BE2C (cell line): Measurements from ENCODE around the gene ALKBH2.
A peak's percentile ranks its signal among the peaks of the same experiment; 100 is the strongest.

Experiments
- DNase-seq: peaks from one replicate; pipeline ENCODE4 v3.0.0-alpha.2; 2020
- H3K27me3 ChIP-seq: fragments of 250-450 bp; sonication (Bioruptor Pico); 2 replicates; pipeline ENCODE4 v1.5.1; 2020; ENCODE audit warnings: mild to moderate bottlenecking
- H3K36me3 ChIP-seq: fragments of 250-450 bp; sonication (Bioruptor Pico); 2 replicates; pipeline ENCODE4 v1.5.1; 2020; ENCODE audit warnings: mild to moderate bottlenecking
- H3K4me1 ChIP-seq: fragments of 250-450 bp; sonication (Bioruptor Pico); 2 replicates; pipeline ENCODE4 v1.5.1; 2020
- H3K4me3 ChIP-seq: 2 replicates; pipeline ENCODE4 v1.5.1; 2011; ENCODE audit warnings: low read depth, low read length
- H3K9me3 ChIP-seq: fragments of 250-450 bp; sonication (Bioruptor Pico); 2 replicates; pipeline ENCODE4 v1.5.1; 2020
- TF ChIP-seq, protein P1 (sequence below): IDR thresholded peaks from 2 replicates; pipeline ENCODE4 v1.5.1; 2012; ENCODE audit warnings: mild to moderate bottlenecking, low read depth, low read length

Gene ALKBH2

DNA sequence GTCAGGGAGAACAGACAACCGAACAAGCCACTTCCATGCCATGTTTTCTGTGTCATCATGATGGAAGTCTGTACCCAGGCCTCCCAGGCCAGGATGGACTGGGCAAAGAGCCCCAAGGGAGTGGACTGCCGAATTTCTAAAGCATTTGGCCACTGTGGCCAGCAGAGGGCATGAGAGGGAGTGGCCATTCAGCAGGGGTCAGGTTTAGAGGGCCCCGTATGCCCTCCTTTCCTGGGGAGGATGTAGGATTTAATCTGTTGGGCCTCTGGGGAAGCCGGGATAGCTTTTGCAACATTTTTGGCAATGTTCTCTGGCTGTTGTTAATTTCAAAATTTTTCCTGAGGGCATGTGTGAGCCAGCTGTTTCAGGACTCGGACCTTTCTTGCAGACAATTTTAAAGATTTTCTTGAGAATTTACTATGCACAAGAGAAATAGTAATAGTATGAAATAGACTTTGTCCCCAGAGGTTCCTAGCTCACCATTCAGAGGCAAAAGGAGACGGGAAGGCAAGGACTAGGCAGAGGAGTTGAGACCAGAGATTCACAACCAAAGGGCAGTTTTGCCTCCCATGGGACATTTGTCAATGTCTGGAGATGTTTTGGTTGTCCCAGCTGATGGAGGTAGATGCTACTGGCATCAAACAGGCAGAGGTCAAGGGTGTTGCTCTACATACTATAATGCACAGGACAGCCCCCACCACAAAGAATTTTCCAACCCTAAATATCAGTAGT, 41.1 kb upstream of the ALKBH2 start:
- no peaks in the 10 kb centered on the region for H3K9me3 ChIP-seq
- peak; percentile 45 for DNase-seq
- TF ChIP-seq, protein P1, sequence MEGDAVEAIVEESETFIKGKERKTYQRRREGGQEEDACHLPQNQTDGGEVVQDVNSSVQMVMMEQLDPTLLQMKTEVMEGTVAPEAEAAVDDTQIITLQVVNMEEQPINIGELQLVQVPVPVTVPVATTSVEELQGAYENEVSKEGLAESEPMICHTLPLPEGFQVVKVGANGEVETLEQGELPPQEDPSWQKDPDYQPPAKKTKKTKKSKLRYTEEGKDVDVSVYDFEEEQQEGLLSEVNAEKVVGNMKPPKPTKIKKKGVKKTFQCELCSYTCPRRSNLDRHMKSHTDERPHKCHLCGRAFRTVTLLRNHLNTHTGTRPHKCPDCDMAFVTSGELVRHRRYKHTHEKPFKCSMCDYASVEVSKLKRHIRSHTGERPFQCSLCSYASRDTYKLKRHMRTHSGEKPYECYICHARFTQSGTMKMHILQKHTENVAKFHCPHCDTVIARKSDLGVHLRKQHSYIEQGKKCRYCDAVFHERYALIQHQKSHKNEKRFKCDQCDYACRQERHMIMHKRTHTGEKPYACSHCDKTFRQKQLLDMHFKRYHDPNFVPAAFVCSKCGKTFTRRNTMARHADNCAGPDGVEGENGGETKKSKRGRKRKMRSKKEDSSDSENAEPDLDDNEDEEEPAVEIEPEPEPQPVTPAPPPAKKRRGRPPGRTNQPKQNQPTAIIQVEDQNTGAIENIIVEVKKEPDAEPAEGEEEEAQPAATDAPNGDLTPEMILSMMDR: peak; percentile 74
- H3K36me3 ChIP-seq: no peaks in the 10 kb centered on the region
- no peaks in the 10 kb centered on the region for H3K4me1 ChIP-seq
- H3K4me3 ChIP-seq: no peak overlapping the region
- no peaks in the 10 kb centered on the region; the same call in 1 of the 2 replicates for H3K27me3 ChIP-seq

DNA sequence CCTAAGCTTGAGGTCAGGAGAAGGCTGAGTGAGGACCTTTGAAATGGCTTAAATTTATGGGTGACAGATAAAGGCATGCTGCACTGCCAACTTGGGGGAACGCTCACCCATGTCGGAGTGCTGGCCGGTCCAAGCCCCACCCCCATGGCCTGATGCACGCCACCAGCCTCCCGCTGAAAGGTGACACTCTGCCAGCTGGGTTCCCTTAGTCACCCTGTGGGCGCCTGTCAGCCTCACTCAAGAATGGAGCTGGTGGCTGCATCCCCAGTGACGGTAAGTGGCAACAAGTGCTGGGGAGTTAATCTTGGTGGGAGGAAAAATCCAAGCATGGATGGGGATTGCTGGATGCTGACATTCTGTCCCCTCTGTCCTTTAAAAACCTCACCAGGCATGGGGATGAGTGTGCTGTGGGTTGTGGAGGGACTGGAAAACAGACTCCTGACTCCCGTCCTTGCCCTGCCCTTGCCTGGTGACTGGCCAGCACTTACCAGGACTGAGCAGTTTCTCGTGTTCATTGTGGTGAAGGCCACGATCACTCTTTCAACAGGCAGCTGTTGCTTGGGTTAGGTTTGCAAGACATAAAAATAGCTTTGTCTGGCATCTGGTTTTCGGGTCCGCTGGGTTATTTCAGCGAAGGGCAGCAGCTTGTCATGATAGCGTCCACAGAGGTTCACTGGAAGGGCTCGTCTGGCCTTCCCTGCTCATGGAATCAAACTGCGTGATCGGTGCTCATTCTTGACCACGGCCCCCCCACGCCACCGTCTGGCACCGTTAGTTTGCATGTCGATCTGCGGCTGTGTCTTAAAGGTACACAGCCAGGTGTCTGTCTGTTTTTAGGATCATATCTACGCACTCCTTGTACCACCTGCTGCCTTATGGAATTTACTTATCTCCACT, 38.1 kb upstream of the ALKBH2 start:
- peak; percentile 32 for DNase-seq
- TF ChIP-seq, protein P1: no peak
- 0 out of 2 replicates have a peak overlapping the region, but pooled peaks have one; percentile 0 for H3K4me3 ChIP-seq

DNA sequence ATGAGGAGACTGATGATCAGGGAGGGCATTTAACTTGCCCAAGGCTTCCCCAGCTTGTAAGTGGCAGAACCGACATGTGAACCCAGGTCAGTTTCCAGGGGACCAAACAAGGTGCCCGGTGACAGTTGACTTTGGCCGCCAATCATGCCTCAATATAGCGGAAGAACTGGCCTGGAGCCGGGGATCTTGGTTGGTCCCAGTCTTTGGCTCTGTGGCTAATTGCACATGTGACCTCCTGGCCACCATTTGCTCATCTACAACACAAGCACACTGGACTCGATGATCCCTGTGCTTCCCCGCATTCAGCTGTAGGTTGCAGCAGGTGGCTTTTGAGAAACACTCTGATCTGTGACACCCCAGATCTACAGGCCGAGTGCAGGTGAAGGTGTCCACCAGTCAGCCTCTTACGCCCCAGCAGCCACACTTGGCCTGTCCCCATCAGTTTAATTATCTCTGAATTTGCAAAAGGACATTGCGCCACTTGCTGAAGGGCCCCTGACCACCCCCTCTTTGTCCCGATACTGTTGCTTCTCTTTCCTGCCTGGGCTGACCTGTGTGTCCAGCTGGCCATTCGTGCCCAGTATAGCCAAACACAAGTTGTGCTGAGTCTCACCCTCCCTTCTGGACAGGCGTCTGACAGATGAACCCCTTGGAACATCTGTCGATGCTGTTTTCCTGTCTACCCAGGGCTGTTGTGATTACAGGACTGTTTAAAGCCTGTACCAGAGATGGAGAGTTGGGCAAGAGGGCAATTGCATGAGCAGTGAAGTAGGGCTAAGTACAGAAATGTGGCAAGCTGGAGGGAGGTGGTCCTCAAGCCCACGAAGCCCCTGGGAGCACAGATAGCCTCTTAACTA, 37.3 kb upstream of the ALKBH2 start:
- no peaks in the 10 kb centered on the region for H3K4me1 ChIP-seq
- DNase-seq: no peak
- TF ChIP-seq, protein P1: no peak
- H3K4me3 ChIP-seq: no peak overlapping the region
- no peaks in the 10 kb centered on the region for H3K9me3 ChIP-seq
- no peaks in the 10 kb centered on the region for H3K27me3 ChIP-seq
- no peaks in the 10 kb centered on the region for H3K36me3 ChIP-seq

More for the DNA sequence above, 38.1 kb upstream of the ALKBH2 start:
- Histone ChIP-seq H3K4me1 (no peaks in the 10 kb centered on the region), H3K9me3 (no peaks in the 10 kb centered on the region), H3K36me3 (no peaks in the 10 kb centered on the region), H3K27me3 (no peaks in the 10 kb centered on the region)

DNA sequence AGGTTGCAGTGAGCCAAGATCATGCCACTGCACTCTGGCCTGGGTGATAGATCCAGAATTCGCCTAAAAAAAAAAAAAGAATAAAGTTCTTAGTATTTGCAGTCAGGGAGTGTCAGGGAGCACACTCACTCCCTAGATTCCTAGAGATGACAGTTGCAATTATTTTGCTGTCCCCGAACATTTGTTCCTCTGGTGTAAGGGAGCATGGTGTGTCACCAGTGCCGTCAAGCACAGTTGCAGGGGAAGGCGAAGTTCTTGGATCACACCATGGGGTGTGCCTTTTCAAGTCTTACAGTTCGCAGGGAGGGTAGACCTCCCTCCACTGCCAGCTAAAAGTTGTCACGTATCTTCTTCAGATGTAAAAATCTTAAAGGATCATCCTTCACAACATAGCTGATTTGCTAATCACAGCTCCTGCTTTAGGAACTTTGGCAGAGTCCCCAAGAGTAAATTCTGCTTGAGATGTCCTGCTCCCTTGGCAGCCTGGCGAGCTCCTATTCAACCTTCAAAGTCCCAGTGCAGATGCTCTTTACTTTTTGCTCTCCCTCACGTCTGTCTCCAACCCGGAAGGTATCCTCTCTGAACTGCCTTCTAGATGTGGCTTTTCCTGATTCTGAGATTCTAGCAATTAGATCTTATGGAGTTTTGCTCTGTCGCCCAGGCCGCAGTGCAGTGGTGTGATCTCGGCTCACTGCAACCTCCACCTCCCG, 34.4 kb upstream of the ALKBH2 start:
- no peak for DNase-seq
- TF ChIP-seq, protein P1: no peak
- no peaks in the 10 kb centered on the region for H3K27me3 ChIP-seq
- H3K36me3 ChIP-seq: no peaks in the 10 kb centered on the region
- no peak overlapping the region for H3K4me3 ChIP-seq
- H3K9me3 ChIP-seq: no peaks in the 10 kb centered on the region
- no peaks in the 10 kb centered on the region for H3K4me1 ChIP-seq

GRCh38 chr12:109126784-109127183, 33.5 kb upstream of the ALKBH2 start:
- H3K4me1 ChIP-seq: no peaks in the 10 kb centered on the region
- no peaks in the 10 kb centered on the region for H3K36me3 ChIP-seq
- H3K4me3 ChIP-seq: no peak overlapping the region
- no peak for DNase-seq
- no peaks in the 10 kb centered on the region for H3K27me3 ChIP-seq
- H3K9me3 ChIP-seq: no peaks in the 10 kb centered on the region
- TF ChIP-seq, protein P1: no peak
